GM18519 (cell line): Measurements from ENCODE around the gene EMC6.
"Not testable (repeated sequence)": the region's sequence is repeated elsewhere in the genome, so short reads cannot be mapped to it uniquely, and the experiment has no call there.

ENCODE experiments used
- ATAC-seq: cut with Tn5 transposase; IDR thresholded peaks from one replicate; pipeline ENCODE4 v1.9.1; 2021; ENCODE audit warnings: mild to moderate bottlenecking, moderate library complexity; ENCODE audit not compliant: unreplicated experiment, low FRiP score

Gene EMC6

GRCh38 chr17:3679531-3680126, 11.0 kb downstream of the EMC6 start:
- no peak for ATAC-seq

DNA sequence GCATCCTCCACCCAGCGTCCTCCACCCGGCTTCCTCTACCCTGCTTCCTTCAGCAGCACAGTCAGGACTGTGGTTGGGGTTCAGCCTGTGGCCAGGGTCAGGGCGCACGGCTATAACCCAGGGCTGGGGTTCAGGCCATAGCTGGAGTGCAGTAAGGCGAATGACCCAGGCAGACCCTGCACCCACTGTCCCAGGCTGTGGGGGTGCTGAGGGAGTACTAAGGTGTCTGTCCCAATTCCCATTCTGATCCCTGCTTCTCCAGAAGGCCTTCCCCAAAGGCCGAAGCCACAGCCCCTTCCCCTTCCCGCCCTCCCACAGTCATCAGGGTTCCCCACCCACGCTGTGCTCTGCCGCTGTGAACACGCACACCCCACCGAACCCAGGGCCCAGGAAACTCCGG, 12.4 kb downstream of the EMC6 start:
- ATAC-seq, result no peak

- no peak for ATAC-seq
Observed at GRCh38 chr17:3681565-3681964, 13.0 kb downstream of the EMC6 start.

DNA sequence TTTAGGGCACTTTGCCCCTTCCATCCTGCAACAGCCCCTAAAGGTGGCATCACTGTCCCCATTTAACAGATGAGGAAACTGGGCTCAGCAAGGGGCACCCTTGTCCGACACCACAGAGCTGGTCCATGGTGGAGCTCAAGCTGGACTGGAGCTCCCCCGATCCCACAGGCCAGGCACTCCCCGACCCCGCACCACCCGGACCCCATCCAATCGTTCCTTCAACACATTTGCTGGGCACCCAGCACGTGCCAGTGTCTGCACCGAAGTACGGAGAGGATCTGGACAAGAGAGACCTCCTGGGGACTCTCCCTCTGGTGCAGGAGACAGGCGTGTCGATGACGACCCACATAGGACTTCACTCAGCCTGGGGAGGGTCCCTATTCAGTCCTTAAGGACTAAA, 13.4 kb downstream of the EMC6 start:
- no peak for ATAC-seq

- ATAC-seq, result no peak
Observed at GRCh38 chr17:3683054-3683511, 14.5 kb downstream of the EMC6 start.

DNA sequence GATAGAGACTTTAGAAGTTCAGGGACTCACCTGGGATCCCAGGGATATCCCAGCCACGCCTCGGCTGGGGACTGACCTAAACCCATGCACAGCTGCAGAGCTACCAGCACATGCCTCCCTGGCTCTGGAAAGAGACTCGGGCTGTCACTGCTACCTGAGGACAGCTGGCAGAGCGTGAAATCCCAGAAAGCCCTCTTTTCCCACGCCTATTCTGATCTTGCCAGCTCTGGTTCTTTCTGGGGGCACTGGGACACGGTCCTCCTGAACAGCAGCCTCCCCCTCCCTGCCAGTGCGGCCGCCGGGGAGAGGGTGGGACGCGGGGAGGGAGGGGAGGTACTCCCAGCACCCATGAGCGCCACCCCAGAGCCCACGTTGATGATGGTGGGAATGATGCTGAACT, 16.6 kb downstream of the EMC6 start:
- no peak for ATAC-seq

GRCh38 chr17:3688027-3688553, 19.5 kb downstream of the EMC6 start:
- ATAC-seq, result no peak

DNA sequence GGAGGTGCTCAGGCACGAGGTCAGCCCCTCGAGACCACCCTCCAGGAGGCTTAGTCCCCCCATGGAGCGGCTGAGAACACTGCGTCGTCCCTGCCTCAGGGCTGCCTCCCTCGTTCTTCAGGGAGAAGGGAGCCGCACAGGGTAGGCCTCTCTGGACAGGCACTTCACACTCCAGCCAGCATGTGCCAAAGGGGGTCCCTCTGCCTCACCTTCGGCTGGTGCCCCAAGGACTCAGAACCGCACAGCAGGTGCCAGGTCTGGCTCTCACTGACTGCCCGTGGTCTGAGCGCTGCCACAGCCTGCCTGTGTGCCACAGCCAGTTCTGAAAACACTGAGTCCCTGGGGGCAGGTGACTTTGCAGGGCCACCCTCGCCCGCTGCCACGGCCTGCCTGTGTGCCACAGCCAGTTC, 20.2 kb downstream of the EMC6 start:
- ATAC-seq, result no peak

- no peak for ATAC-seq
Observed at GRCh38 chr17:3689262-3690093, 20.9 kb downstream of the EMC6 start.

GRCh38 chr17:3690094-3690715, 21.6 kb downstream of the EMC6 start:
- no peak for ATAC-seq

DNA sequence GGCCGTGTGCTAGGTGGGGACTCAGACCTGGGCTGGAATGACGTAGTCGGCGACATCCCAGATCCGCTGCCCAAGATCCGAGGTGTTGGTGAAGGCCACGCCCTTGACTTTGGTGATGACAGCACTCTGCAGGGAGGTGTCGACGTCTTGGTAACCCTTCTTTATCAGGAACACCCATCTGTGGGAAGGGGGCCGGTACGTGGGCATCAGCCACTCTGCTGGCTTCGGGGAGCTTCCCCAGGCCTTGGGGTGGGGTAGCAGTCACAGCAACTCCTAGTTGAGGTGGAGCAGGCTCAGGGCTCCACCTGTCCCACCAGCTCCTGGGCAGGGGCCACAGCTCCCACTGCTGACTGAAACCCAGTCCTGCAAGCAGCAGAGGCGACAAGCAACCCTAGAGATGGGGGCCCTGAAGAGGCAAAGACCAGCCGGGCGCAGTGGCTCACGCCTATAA, 23.0 kb downstream of the EMC6 start:
- ATAC-seq, result no peak

DNA sequence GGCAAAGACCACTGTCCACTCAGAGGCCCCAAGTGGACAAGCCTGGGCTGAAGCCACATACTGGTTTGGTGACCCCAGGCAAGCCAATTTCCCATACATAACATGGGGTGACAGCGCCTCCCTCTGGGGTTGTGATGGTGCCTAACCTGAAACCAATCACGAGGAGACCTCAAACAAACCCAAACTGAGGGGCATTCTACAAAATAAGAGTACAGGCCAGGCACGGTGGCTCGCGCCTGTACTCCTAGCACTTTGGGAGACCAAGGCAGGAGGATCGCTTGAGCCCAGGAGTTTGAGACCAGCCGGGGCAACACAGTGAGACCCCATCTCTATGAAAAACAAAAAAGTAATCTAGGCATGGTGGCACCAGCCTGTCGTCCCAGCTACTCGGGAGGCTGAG, 23.7 kb downstream of the EMC6 start:
- no peak for ATAC-seq

GRCh38 chr17:3693141-3693540, 24.5 kb downstream of the EMC6 start:
- no peak for ATAC-seq

DNA sequence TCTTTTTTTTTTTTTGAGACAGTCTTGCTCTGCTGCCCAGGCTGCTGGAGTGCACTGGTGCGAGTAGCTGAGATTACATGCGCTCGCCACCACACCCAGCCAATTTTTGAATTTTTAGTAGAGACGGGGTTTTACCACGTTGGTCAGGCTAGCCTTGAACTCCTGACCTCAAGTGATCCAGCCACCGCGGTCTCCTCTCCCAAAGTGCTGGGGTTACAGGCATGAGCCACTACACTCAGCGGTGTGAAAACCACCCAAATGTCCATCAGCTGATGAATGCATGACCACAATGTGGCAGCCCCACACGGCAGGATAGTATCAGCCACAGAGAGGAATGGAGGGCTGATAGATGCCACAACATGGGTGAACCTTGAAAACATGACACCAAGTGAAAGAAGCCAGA, 25.2 kb downstream of the EMC6 start:
- no peak for ATAC-seq

DNA sequence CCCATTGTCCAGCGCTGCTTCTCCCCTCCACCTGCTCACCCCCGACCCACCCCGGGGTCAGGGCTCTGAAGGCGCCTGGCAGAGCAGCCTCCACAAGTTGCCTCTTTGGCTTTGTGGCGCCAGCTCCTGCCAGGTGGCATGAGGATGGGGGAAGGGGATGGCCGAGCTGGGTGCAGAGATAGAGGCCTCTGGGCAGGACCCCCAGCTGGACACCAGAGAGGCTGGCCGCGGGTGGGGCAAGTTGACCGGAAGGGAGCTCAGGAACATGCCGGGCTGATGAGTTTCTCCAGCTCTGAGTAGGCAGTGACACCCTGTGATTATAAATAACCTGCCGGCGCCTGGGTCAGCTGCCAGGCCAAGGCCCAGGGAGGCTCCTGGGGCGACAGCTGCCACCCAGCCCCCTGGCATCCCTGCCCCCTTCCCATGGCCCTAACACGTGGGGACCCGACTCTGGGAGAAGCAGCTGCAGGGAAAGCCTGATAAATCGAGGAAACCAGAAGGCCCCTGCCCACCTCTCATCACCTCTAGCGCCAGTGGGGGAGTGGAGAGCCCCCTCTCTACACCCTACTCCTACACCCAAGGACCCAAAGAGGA, 26.6 kb downstream of the EMC6 start:
- ATAC-seq, result no peak

DNA sequence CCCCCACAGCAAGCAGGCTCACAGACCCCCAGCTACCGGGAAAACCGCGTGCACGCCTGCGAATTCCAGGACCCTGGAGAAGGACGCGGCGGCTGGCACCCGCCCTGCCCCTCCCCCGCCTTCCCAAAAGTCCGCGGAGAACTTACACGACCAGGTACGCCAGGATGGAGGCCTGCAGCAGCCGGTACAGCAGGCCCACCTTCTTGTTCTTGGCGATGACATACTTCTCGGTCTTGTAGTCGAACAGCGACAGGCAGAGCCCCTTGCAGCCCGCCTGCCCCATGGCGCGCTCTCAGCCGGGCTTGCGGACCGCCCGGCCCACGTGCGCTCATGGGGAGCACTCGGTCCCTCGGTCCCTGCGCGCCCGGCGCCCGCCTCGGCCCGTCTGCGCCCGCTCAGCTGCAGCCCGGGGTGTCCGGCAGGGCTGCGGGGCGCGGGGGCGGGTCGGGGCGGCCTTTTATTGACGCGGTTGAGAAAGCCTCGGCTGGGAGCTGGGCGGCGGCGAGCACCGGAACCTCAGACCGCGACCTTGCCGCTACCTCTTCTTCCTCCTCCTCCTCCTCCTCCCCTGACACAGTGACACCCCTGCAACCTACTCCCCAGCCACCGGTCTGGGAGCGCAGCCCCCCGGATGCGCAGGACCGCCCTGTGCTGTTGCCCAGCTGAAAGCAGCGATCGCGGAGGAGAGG, 27.3 kb downstream of the EMC6 start, which contains the start of gene P2RX5:
Gene P2RX5, minus strand, starts transcription at position 433 of the 689 bp plus-strand sequence. Its CDS starts 150 bp downstream, at position 283.
- no peak for ATAC-seq

GRCh38 chr17:3697103-3697476, 28.5 kb downstream of the EMC6 start:
- ATAC-seq, result no peak

DNA sequence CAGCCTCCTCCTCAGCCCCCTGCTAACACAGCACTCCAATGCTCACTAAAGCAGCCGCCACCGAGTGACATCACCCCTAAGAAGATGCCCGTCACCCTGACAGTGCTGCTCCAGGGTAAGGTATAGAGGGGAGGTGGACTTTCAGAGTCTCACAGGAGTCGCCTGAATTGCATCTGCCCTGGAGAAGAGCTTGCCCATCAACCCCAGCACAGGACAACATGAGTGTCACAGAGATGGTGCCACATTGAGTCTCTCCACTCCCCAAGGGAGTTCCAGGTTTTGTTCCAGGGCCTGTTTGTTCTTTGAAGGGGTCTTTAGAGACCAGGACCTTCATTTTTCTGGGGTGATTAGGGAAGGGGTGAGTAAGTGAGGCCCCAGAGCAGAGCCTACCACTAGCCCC, 29.5 kb downstream of the EMC6 start:
- ATAC-seq, result no peak

- no peak for ATAC-seq
Observed at GRCh38 chr17:3699951-3700350, 31.3 kb downstream of the EMC6 start.

DNA sequence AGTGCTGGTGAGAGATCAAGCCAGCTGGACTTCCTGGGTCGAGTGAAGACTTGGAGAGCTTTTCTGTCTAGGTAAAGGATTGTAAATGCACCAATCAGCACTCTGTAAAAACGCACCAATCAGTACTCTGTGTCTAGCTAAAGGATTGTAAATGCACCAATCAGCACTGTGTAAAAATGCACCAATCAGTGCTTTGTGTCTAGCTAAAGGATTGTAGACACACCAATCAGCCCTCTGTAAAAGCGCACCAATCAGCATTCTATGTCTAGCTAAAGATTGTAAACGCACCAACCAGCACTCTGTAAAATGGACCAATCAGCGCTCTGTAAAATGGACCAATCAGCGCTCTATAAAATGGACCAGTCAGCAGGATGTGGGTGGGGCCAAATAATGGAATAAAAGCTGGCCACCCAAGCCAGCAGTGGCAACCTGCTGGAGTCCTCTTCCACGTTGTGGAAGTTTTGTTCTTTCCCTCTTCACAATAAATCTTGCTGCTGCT, 33.5 kb downstream of the EMC6 start:
- ATAC-seq, result not testable (repeated sequence)
